HepG2 (cell line): ENCODE results near the gene OSBPL10. TPM values are rescaled to one million over a fixed set of nuclear protein-coding genes. Genes with fewer than 3 reads are reported as not detected.

Experiments used
- MAX ChIP-seq: IDR thresholded peaks from 2 replicates; pipeline ENCODE4 v1.6.1; 2012; ENCODE audit warnings: inconsistent platforms
- RELA ChIP-seq: sonication (generic); formaldehyde crosslinking; IDR thresholded peaks from 2 replicates; pipeline ENCODE4 v1.4.0; 2020; ENCODE audit warnings: missing genetic modification reagents
- ZHX2 ChIP-seq, 2 experiments: sonication (generic) in 1 of 2; formaldehyde crosslinking in 1 of 2; IDR thresholded peaks; 2 replicates each; pipeline versions ENCODE4 v1.6.1 to v1.9.0; 2014 to 2022; ENCODE audit warnings: antibody characterized with exemption in 1 of 2, borderline replicate concordance in 1 of 2, inconsistent platforms in 1 of 2, low read depth in 1 of 2, missing genetic modification reagents in 1 of 2
- ZKSCAN1 ChIP-seq: fragments of 150-350 bp; IDR thresholded peaks from 2 replicates; pipeline ENCODE4 v1.6.1; 2014; ENCODE audit warnings: low read length
- ZMYM2 ChIP-seq: sonication (generic); formaldehyde crosslinking; IDR thresholded peaks from 2 replicates; pipeline ENCODE4 v1.8.0; 2022; ENCODE audit warnings: mild to moderate bottlenecking, missing genetic modification reagents
- ZNF580 ChIP-seq: IDR thresholded peaks from 2 replicates; pipeline ENCODE4 v1.6.1; 2016; ENCODE audit warnings: low read depth, borderline replicate concordance
- polyA plus RNA-seq, 8 experiments: library from polyadenylated mRNA; depleted of rRNA in 3 of 8; stranded (reverse) in 7 of 8; unstranded in 1 of 8; fragments of >200 nt; fragmentation: Illumina TruSeq in 4 of 8; extraction: Trizol in 4 of 8; gene quantifications; 2 replicates each; pipeline versions ENCODE4 v1.2.1 to v1.2.3, GENCODE V29; 2011 to 2016; ENCODE audit warnings: low read depth in 4 of 8, missing spikeins in 1 of 8, mixed read lengths in 1 of 8; ENCODE audit not compliant: insufficient read depth in 1 of 8
- total RNA-seq, 5 experiments: library from RNA; depleted of rRNA; stranded (reverse); fragments of >200 nt; fragmentation: Illumina TruSeq; extraction: Trizol; gene quantifications; 2 replicates each; pipeline ENCODE4 v1.2.3, GENCODE V29; 2016; ENCODE audit warnings: low read depth in 1 of 5
- TF ChIP-seq, protein P1 (sequence below): sonication (generic); formaldehyde crosslinking; IDR thresholded peaks from 2 replicates; pipeline ENCODE4 v1.4.0; 2020; ENCODE audit warnings: missing genetic modification reagents

OSBPL10 gene
- total and polyA plus RNA-seq, 2 of the 13 experiments (the other 11 are each of a cell fraction or from before 2014, with no cell fraction given), result 10.3 to 28.6 TPM

GRCh38 chr3:31979001-31979697 lies 1.9 kb downstream of the OSBPL10 start (continued):
- TF ChIP-seq ZHX2 (IDR thresholded peaks at IDR 0.05; ENCODE audit: low read depth), result no peak
- no peak for TF ChIP-seq ZHX2 (CRISPR knock-in tag; IDR thresholded peaks at IDR 0.05; ENCODE audit: borderline replicate concordance)
- TF ChIP-seq MAX, result no peak
- TF ChIP-seq ZKSCAN1, result no peak
- no peak for TF ChIP-seq RELA (CRISPR knock-in tag)
- TF ChIP-seq, protein P1, sequence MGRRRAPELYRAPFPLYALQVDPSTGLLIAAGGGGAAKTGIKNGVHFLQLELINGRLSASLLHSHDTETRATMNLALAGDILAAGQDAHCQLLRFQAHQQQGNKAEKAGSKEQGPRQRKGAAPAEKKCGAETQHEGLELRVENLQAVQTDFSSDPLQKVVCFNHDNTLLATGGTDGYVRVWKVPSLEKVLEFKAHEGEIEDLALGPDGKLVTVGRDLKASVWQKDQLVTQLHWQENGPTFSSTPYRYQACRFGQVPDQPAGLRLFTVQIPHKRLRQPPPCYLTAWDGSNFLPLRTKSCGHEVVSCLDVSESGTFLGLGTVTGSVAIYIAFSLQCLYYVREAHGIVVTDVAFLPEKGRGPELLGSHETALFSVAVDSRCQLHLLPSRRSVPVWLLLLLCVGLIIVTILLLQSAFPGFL, result no peak
- TF ChIP-seq ZMYM2 (CRISPR knock-in tag), result no peak
- no peak for TF ChIP-seq ZNF580 (CRISPR knock-in tag)
- TF ChIP-seq, all 625 proteins: peak for 0
